IPS-18c (cell line): ENCODE results near the gene COL5A1.

Experiments
- H3K4me3 ChIP-seq: 2 replicates; pipeline ENCODE4 v1.7.0; 2013; ENCODE audit warnings: low read depth, mild to moderate bottlenecking, low read length, moderate library complexity; ENCODE audit not compliant: insufficient read depth
- H3K9me3 ChIP-seq: one replicate; pipeline ENCODE4 v1.6.1; 2013; ENCODE audit warnings: mild to moderate bottlenecking, low read length, moderate library complexity; ENCODE audit not compliant: control insufficient read depth, insufficient read depth

COL5A1 gene

DNA sequence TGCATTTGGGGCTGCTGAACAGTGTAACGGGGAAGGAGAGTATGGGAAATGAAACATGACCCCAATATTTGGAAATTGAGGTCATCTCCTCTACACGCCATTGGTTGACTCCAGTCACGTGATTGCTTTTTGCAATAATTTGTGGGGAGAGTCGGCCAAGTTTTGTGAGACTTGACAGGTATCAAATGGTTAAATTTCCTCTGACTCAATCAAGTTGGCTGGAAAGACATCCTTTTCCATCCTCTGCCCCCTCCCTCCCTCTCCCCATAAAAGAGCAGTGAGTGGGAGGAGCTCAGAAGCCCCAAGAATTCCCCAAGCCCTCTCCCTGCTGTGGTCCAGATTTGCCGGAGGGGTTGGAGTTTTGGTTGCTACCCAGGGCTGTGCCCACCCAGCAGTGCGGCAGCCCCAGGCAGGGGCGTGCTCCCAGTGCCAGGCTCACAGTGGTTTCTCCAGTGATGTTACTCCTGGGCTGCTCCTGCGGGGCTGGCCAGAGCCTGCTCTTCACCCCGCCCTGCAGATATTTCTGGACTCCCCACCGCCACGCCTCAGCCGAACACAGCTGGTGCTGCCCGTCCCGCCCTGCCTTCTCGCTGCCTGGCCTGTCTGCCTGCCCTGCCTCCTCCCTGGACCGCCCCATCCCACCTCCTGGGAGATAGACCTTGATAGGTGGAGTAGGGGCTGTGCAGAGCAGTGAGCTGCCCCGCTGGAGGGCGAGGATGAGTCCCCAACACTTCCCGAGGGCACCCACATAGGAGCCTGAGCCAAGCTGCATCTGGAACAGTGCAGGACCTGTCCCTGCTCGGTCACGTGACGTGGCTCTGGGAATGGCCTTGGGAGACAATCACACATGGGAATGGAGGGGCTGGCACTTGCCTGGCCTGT, 3.4 kb downstream of the COL5A1 start:
- Histone ChIP-seq H3K4me3 (no peak overlapping the region), H3K9me3 (no peaks in the 10 kb centered on the region)

DNA sequence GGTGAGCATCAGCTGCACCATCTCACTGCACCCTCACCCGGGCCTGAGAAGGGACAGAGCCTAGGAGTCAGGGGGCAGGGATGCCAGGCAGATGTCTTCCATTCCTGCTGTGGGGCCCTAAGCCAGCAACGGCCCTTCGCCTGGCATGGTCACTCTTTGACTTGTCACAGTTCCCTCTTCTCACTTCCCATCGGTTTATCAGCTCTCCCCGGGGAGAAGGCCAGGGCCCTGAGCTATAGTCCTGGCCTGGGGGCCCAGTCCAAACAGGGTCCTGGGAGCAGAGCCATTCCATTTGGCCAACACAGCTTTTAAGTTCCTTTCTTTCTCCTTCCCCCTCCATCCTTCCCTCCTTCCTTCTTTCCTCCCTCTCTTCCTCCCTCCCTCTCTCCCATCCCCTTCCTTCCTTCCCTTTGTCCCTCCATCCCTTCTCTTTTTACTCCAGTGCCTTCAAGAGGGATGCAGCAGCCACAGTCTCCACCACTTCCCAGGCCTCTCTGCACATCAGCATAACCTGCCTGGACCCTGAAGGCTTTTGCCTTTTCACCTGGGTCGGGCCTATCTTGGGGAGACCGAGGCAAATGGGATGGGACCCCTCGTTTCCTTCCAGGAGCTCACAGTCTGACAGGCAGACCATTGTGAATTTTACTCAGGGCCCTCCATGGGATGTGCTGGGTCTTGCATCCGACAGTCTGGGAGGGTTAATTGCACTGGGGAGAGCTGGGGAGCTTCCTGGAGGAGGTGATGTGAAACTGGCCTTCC, 4.2 kb downstream of the COL5A1 start:
- no peak overlapping the region for H3K4me3 ChIP-seq
- H3K9me3 ChIP-seq = no peaks in the 10 kb centered on the region

DNA sequence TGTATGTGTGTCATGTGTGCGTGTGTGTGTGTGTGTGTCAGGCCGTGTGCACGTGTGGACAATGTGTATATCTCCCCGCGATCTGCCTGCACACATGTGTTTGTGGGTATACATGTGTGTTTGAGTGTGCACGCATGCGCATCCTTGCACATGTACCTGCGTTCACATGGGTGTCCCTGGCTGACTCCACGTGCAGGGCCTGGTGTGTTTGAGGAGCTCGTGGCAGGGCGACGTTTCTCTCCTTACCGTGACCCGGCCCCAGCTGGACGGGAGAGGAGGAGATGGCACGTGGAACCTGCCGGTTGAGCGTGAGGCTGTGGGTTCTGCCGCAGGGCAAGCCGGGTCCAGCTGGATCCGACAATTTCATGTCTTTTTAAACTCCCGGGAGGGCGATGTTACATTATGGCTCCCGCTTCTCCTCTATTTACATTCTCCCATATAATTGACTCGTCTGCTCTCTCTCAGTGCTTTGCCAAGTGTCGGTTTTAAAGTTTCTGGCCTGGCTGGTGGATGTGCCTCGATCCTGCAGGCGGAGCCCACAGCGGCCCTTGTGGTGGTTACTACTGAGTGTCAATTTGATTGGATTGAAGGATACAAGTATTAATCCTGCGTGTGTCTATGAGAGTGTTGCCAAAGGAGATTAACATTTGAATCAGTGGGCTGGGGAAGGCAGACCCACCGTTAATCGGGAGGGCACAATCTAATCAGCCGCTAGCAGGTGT, 5.9 kb downstream of the COL5A1 start:
- no peak overlapping the region for H3K4me3 ChIP-seq
- H3K9me3 ChIP-seq = no peaks in the 10 kb centered on the region

DNA sequence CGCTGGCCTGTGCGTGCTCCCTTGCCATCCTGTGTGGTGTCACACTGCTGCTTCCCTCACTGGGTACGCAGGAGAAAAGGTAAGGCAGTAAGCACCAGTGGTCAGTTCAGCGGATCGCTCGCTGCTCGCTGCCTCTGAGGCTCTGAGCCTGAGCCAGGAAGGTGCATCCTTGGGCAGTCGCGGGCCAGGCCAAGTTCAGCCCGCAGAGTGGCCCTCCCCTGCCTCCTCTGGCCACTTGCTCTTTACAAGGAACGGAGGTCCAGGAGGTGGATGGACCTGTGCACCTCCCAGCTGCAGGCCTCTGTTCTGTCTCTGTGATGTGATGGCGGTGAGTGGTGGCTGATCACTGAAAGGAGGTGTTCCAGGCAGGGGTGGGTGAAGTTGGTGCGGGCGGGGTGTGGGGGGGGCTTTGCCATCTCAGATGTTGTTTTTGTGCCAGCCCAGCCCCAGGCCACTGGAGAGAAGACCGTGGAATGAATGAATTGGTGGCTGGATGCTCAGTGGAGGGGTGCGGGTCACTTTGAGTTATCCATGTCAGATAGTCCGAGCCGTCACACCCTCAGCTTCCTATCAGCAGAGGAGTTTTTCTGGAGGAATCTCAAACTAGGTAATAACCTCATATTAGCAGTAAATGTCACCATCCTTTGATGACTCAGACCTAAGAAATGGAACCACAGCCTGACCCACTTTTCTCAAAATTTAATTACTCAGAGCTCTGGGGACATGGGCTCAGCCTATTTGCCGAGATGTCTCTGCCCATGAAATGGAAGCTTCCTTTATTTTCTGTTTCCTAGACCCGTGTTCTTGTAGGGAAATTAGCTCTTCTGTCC, 7.3 kb downstream of the COL5A1 start:
- no peaks in the 10 kb centered on the region for H3K9me3 ChIP-seq
- no peak overlapping the region for H3K4me3 ChIP-seq

DNA sequence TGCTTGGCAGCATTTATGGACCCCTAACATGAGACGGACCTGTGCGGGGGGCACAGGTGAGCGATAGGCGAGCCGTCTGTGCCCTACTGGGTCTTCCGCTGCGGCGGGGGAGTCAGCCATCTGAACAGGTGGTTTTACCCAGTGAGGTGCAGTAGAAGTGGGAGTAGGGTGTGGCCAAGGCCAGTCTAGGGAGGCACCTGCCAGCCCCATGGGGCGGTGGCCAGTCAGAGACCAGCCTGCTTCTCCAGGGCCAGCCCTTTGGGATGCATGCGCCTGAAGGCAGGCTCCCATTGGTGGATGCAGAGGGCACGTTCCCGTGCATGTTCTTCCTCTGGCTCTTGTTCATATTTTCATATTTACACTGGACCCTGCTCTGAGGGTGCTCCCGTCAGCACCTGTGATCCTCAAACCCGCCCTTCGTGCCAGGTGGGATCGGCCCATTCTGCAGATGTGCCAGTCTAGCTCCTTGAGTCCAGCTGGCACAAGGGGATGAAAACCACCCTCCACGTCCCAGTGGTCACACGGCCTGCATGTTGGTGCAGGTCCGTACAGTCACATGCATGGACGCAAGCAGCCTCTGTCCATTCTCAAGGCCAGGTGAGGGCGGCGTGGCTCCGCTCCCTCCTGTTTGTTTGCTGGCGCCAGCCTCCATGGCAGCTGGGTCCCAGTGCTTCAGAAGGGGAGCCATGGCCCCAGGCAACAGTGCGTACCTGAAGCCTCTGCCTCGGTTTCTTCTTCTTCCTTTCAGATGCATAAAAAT, 9.0 kb downstream of the COL5A1 start:
- Histone ChIP-seq H3K9me3 (no peaks in the 10 kb centered on the region), H3K4me3 (no peak overlapping the region)

DNA sequence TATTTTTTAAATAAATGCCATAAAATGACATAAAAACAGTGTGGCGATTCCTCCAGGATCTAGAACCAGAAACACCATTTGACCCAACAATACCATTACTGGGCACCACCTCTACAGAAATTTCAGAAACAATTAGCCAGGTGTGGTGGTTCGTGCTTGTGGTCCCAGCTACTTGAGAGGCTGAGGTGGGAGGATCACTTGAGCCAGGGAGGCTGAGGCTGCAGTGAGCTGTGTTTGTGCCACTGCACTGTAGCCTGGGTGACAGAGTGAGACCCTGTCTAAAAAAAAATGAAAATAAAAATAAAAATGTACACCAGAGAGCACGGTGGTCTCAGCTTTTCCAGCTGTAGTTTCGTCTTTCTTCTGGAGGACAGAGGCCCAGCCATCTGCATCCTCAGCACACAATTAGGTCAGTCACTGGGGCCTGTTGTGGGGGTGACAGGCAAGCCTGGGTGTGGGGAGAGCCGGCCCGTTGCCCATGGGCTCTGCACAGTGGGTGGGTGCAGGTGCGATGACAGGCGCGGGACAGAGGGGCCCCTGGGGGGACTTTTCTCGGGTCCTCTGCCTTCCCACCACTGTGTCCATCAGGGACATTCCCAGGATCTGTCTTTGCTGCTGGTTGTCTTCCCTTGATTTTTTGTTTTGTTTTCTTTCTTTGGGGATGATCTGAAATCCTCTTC, 9.8 kb downstream of the COL5A1 start:
- no peak overlapping the region for H3K4me3 ChIP-seq

DNA sequence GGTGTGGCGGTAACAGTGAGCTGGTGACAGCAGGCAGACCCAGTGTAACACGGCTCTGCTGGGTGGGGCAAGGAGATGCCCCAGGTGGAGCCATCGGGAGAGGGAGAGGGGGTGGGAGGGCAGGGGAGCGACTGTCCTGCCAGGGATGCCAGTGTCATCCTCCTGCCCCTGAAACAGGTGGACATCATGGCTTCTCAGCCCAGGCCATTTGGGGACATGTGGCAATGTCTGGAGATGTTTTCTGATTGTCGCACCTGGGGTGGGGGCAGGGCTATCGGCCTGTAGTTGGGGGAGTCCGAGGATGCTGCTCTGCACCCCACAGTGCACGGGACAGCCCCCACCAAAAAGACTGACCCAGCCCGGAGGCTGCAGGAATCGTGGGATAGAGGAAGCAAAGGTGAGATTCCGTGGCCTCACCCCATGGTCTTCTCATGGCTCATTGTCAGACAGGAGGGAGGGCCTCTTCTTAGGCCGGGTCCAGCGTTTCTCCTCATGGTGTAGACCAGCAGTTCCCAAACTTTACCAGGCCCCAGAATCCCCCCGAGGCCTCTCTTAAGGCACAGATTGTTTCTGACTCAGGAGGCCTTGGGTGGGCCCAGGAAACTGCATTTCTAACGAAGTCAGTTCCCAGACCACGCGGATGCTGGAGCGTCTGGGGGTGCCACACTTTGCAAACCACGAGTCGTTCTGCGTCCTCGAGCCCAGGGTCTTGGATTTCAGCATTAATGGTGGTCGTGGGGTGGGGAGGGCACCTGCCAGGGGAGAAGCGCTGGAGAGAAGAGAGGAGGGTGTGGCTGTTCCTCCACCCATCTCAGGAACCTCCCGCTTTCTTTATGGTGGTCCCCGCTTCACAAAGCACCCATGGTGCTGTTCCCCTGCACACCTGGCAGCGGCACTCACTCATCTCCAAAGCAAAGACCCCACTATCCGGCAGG, 11.0 kb downstream of the COL5A1 start:
- Histone ChIP-seq H3K9me3 (no peaks in the 10 kb centered on the region), H3K4me3 (no peak overlapping the region)

More for the DNA sequence above, 9.8 kb downstream of the COL5A1 start:
- H3K9me3 ChIP-seq = no peaks in the 10 kb centered on the region

DNA sequence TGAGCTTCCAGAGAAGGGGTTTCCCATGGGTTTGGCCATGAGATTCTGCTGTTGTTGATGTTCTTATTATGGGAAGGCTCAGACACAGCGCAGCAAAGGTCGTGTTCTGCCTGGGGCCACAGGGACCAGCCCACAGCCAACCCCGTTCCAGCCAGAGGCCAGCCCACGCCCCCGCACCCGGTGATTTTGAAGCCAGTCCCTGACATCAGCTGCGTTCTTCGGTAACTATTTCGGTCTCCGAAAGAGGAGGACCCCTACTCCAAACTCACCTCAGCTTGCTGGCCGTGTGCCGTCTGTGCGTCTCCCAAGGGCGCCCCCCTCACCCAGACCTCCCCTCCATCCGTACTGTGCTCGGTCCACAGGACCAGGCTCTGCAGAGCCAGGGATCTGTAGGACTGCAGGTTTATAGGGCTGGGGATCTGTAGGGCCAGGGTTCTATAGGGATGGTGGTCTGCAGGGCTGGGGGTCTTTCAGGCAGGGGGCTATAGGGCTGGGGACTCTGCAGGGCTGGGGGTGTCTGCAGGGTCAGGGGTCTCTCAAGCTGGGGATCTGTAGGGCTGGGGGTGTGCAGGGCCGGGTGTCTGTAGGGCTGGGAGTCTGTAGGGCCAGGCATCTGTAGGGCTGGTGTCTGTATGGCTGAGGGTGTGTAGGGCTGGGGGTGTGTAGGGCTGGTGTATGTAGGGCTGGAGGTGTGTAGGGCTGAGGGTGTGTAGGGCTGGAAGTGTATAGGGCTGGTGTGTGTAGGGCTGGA, 11.8 kb downstream of the COL5A1 start:
- H3K4me3 ChIP-seq = no peak overlapping the region

DNA sequence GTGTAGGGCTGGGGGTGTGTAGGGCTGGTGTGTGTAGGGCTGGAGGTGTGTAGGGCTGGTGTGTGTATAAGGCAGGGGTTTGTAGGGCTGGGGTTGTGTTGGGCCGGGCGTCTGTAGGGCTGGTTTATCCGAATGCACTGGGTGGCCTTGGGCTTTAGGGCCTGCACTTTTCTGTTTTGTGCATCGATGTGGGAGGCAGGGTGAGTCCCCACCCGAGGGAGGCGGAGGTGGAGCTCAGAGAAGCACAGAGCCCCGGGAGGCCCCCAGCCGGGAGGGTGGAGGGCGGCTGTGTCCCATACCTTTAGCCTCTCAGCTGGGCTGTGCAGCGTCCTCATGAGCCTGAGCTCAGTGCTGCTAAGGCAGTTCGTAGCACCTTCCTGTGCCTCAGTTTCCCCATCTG, 13.5 kb downstream of the COL5A1 start:
- no peak overlapping the region for H3K4me3 ChIP-seq
- H3K9me3 ChIP-seq = peaks cover 2% of the 10 kb centered on the region

More for the DNA sequence above, 11.8 kb downstream of the COL5A1 start:
- no peaks in the 10 kb centered on the region for H3K9me3 ChIP-seq

DNA sequence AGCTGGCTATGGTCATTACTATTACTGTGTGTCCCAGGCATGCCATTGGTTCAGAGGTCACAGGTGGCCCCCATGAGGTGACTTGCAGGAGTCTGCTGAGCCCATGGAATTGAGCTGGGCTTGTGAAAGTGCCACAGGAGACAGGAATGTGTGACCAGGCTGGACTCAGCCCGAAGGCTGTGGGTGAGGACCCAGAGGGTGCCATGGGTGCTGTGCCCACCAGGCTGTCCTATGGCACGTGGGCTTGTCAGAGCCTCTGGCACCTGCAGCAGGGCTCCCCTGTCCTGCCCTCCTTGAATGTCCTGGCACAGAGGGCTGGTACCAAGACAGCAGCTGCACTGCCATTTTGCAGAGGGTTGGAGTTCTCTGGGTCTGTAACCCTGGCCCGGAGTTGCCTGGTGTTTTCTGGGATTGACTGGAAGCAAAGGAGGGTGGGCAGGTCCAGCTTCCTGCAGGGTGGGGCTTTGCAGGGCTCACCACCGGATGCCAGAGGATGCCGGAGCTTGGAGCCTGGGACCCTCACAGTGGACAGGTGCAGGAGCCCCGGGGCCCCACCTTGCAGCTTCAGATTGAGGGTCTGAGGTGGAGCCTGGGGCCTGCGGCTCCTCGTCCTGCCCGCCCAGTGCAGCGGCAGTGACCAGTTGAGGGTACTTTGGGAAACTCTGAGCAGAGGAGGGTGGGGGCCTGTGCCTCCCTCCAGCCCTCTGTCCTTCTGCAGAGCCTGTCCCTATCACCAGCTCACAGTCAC, 14.2 kb downstream of the COL5A1 start:
- Histone ChIP-seq H3K4me3 (no peak overlapping the region), H3K9me3 (peaks cover 8% of the 10 kb centered on the region)

DNA sequence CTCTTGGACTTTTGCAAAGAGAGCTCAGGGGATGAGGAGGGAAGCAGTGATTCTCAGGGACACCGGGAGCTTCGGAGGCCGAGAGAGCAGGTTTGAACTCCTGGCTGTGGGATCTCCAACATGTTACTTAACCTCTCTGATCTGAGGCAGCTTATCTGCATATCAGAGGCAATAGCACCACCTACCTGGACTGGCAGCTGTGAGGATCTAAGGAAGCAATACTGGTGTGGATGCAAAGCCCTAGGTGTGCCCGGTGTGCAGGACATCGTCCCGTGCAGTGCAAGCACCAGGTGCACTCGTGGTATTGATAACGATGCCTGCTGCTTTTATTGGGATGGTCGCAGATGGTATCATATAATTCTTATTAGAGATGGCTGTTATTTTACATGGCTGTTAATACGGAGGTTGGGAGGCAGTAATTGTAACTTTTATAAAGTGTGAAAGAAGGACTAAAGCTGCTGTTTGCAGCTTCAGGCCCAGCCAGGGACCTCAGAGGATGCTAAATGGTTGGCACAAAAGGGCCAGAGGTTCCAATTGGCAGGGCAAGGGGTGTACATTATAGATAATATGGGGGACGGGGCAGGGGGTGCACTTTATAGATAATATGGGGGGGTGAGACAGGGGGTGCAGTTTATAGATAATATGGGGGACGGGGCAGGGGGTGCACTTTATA, 14.9 kb downstream of the COL5A1 start:
- H3K9me3 ChIP-seq = peaks cover 11% of the 10 kb centered on the region
- H3K4me3 ChIP-seq = no peak overlapping the region

DNA sequence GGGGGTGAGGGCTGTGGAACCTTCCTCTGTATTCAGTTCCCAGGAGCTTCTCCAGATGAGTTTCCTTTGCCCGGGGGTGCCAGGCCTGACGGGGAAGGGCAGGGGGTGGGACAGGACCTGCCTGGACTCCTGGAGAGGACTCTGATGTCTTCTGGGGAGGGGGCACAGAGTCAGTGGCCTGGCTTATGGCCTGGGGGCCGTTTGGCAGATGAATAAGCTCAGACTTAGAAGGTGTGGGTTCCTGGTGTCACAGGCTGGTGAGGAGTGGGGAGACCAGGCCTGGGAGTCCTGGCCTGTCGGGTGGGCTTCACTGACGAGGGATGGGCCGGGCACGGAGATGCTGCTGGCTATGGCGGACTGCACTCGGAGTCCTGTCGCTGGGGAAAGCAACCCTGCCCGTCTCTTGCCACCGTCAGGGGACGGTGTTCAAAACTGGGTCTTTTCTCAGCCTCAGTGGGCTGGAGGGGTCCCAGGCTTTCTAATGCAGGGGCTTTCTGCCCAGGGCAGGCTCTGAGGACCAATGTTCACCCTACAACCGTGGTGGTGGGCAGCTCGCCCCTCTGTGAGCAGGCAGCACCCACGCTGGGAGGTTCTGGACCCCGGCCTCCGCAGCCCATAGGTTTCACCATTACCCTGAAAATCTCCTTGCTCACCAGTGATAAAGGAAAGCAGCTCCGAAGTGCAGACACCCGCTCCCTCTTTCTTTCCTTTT, 16.2 kb downstream of the COL5A1 start:
- H3K4me3 ChIP-seq = no peak overlapping the region
- peaks cover 11% of the 10 kb centered on the region for H3K9me3 ChIP-seq
